ENCODE data around the gene SESTD1.

The SESTD1 gene

DNA sequence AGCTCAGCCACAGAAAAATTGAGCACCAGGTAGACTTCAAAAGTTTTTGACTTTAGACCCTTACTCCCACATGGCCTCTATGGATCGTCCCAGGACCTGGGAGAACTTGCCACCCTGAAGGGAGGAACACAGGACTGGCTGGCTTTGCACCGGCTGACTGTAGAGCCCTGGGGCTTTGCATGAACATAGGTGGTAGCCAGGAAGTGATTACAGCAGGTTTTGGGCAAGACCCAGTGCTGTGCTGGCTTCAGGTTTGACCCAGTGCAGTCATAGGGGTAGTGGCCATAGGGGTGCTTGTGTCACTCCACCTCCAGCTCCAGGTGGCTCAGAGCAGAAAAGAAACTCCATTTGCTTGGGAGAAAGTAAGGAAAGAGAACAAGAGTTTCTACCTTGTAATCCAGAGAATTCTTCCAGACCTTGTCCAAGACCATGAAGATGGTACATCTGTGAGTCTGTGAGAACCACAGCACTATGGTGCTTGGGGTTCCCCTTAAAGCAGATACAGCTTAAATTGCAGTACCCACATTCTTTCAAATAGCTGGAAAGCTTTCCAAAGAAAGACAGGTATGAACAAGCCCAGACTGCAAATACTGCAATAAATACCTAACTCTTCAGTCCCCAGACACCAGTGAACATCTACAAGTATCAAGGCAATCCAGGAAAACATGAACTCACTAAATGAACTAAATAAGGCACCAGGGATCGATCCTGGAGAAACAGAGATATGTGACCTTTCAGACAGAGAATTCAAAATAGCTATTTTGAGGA, 13.0 kb upstream of the SESTD1 start:
- Histone ChIP-seq H3K4me2 (ENCODE audit: low read length, poor library complexity, severe bottlenecking) (no peak overlapping the region), H2BK120ac (ENCODE audit: low read depth, low read length) (no peak overlapping the region), H3K9ac (ENCODE audit: low read length) (no peak overlapping the region), H2BK5ac (ENCODE audit: low read depth, low read length, poor library complexity, severe bottlenecking) (no peak overlapping the region), H3K27me3 (ENCODE audit: control insufficient read depth in 1 of 2, insufficient read depth in 1 of 2, low read length in 2 of 2) (no peaks in the 10 kb centered on the region), H2BK12ac (ENCODE audit: low read length in 2 of 2) (no peak overlapping the region), H3K9me3 (ENCODE audit: control insufficient read depth, low read length) (no peaks in the 10 kb centered on the region), H3K79me1 (replicated peaks; ENCODE audit: low read length, poor library complexity, severe bottlenecking) (no peaks in the 10 kb centered on the region), H3K4me1 (ENCODE audit: control insufficient read depth, insufficient read depth, low read depth, low read length) (no peaks in the 10 kb centered on the region), H3K4me3 (ENCODE audit: insufficient read depth in 1 of 2, low read depth in 1 of 2, low read length in 2 of 2) (no peak overlapping the region), H2BK15ac (ENCODE audit: low read depth, poor library complexity, severe bottlenecking) (no peak overlapping the region), H2AK5ac (ENCODE audit: low read length, severe bottlenecking) (no peak overlapping the region), H3K27ac (ENCODE audit: low read length, poor library complexity, severe bottlenecking) (no peak overlapping the region), H4K91ac (ENCODE audit: low read length) (no peak overlapping the region), H2AFZ (ENCODE audit: low read depth, low read length) (no peak overlapping the region), H3K14ac (ENCODE audit: low read length in 2 of 2) (no peak overlapping the region), H4K8ac (ENCODE audit: low read length) (no peak overlapping the region), H3K36me3 (ENCODE audit: control insufficient read depth in 1 of 2, insufficient read depth in 2 of 2, low read depth in 1 of 2, low read length in 2 of 2) (no peaks in the 10 kb centered on the region), H3K23ac (ENCODE audit: low read length in 2 of 2) (no peak overlapping the region), H3K18ac (ENCODE audit: low read depth in 1 of 2, low read length in 2 of 2) (no peak overlapping the region), H3K4ac (ENCODE audit: low read depth in 1 of 2, low read length in 2 of 2) (no peak overlapping the region)
- no peak for DNase-seq
- 91% methylated on average over 3 of the region's 3 CpGs for WGBS

GRCh38 chr2:179275253-179276012, 10.8 kb upstream of the SESTD1 start:
- H3K27me3 ChIP-seq (ENCODE audit: control insufficient read depth in 1 of 2, insufficient read depth in 1 of 2, low read length in 2 of 2): no peaks in the 10 kb centered on the region
- H3K9me3 ChIP-seq (ENCODE audit: control insufficient read depth, low read length): no peaks in the 10 kb centered on the region
- no peak overlapping the region for H2AFZ ChIP-seq (ENCODE audit: low read depth, low read length)
- H2AK5ac ChIP-seq (ENCODE audit: low read length, severe bottlenecking): no peak overlapping the region
- no peaks in the 10 kb centered on the region for H3K36me3 ChIP-seq (ENCODE audit: control insufficient read depth in 1 of 2, insufficient read depth in 2 of 2, low read depth in 1 of 2, low read length in 2 of 2)
- no peak overlapping the region for H3K23ac ChIP-seq (ENCODE audit: low read length in 2 of 2)
- H3K18ac ChIP-seq (ENCODE audit: low read depth in 1 of 2, low read length in 2 of 2): peak overlapping the region in 1 of 2 experiments; percentile 24
- H3K14ac ChIP-seq (ENCODE audit: low read length in 2 of 2): no peak overlapping the region
- H2BK12ac ChIP-seq (ENCODE audit: low read length in 2 of 2): no peak overlapping the region
- H2BK120ac ChIP-seq (ENCODE audit: low read depth, low read length): no peak overlapping the region
- peak; percentile 83 for DNase-seq
- no peak overlapping the region for H3K27ac ChIP-seq (ENCODE audit: low read length, poor library complexity, severe bottlenecking)
- no peak overlapping the region for H3K4me2 ChIP-seq (ENCODE audit: low read length, poor library complexity, severe bottlenecking)
- no peak overlapping the region for H2BK15ac ChIP-seq (ENCODE audit: low read depth, poor library complexity, severe bottlenecking)
- WGBS: 78% methylated on average over 4 of the region's 4 CpGs
- H3K9ac ChIP-seq (ENCODE audit: low read length): no peak overlapping the region
- H4K91ac ChIP-seq (ENCODE audit: low read length): no peak overlapping the region
- no peaks in the 10 kb centered on the region for H3K4me1 ChIP-seq (ENCODE audit: control insufficient read depth, insufficient read depth, low read depth, low read length)
- no peak overlapping the region for H3K4me3 ChIP-seq (ENCODE audit: insufficient read depth in 1 of 2, low read depth in 1 of 2, low read length in 2 of 2)
- H3K79me1 ChIP-seq (replicated peaks; ENCODE audit: low read length, poor library complexity, severe bottlenecking): no peaks in the 10 kb centered on the region
- no peak overlapping the region for H2BK5ac ChIP-seq (ENCODE audit: low read depth, low read length, poor library complexity, severe bottlenecking)
- H3K4ac ChIP-seq (ENCODE audit: low read depth in 1 of 2, low read length in 2 of 2): no peak overlapping the region
- H4K8ac ChIP-seq (ENCODE audit: low read length): no peak overlapping the region

DNA sequence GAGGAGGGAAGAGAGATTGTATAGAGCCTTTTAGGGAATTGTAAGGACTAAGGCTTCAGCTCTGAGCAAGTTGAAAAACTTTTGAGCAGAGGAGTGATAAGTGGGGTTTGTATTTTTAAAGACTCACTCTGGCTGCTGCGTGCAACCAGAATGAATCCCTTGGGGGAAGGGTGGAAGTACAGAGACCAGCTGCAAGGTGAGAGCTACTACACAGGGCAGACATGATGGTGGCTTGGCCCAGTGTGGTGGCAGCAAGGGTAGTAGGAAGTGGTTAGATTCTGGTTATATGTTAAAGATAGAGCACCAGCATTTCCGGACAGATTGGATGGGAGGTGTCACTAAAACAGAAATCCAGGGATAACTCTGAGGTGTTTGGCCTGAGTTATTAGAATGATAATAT, 10.1 kb upstream of the SESTD1 start:
- H2BK15ac ChIP-seq (ENCODE audit: low read depth, poor library complexity, severe bottlenecking): no peak overlapping the region
- peak; percentile 29 for DNase-seq
- H3K79me1 ChIP-seq (replicated peaks; ENCODE audit: low read length, poor library complexity, severe bottlenecking): no peaks in the 10 kb centered on the region
- no peak overlapping the region for H2BK5ac ChIP-seq (ENCODE audit: low read depth, low read length, poor library complexity, severe bottlenecking)
- H3K36me3 ChIP-seq (ENCODE audit: control insufficient read depth in 1 of 2, insufficient read depth in 2 of 2, low read depth in 1 of 2, low read length in 2 of 2): no peaks in the 10 kb centered on the region
- no peak overlapping the region for H2AK5ac ChIP-seq (ENCODE audit: low read length, severe bottlenecking)
- H3K9me3 ChIP-seq (ENCODE audit: control insufficient read depth, low read length): no peaks in the 10 kb centered on the region
- H2BK12ac ChIP-seq (ENCODE audit: low read length in 2 of 2): peak overlapping the region; percentile 69 to 90
- no peak overlapping the region for H3K4me3 ChIP-seq (ENCODE audit: insufficient read depth in 1 of 2, low read depth in 1 of 2, low read length in 2 of 2)
- H3K14ac ChIP-seq (ENCODE audit: low read length in 2 of 2): no peak overlapping the region
- no peak overlapping the region for H2AFZ ChIP-seq (ENCODE audit: low read depth, low read length)
- no peak overlapping the region for H2BK120ac ChIP-seq (ENCODE audit: low read depth, low read length)
- H4K8ac ChIP-seq (ENCODE audit: low read length): no peak overlapping the region
- WGBS: 70% methylated on average over 2 of the region's 2 CpGs
- peak overlapping the region in 1 of 2 experiments; percentile 4 for H3K18ac ChIP-seq (ENCODE audit: low read depth in 1 of 2, low read length in 2 of 2)
- no peak overlapping the region for H3K9ac ChIP-seq (ENCODE audit: low read length)
- H3K4me2 ChIP-seq (ENCODE audit: low read length, poor library complexity, severe bottlenecking): no peak overlapping the region
- H3K23ac ChIP-seq (ENCODE audit: low read length in 2 of 2): no peak overlapping the region
- H3K27me3 ChIP-seq (ENCODE audit: control insufficient read depth in 1 of 2, insufficient read depth in 1 of 2, low read length in 2 of 2): no peaks in the 10 kb centered on the region
- H3K27ac ChIP-seq (ENCODE audit: low read length, poor library complexity, severe bottlenecking): no peak overlapping the region
- H4K91ac ChIP-seq (ENCODE audit: low read length): no peak overlapping the region
- H3K4me1 ChIP-seq (ENCODE audit: control insufficient read depth, insufficient read depth, low read depth, low read length): no peaks in the 10 kb centered on the region
- no peak overlapping the region for H3K4ac ChIP-seq (ENCODE audit: low read depth in 1 of 2, low read length in 2 of 2)

- H3K4ac ChIP-seq (ENCODE audit: low read depth in 1 of 2, low read length in 2 of 2): no peak overlapping the region
- H4K91ac ChIP-seq (ENCODE audit: low read length): no peak overlapping the region
- H3K27ac ChIP-seq (ENCODE audit: low read length, poor library complexity, severe bottlenecking): no peak overlapping the region
- peak overlapping the region; percentile 81 for H3K9ac ChIP-seq (ENCODE audit: low read length)
- DNase-seq: no peak
- no peak overlapping the region for H3K14ac ChIP-seq (ENCODE audit: low read length in 2 of 2)
- H3K23ac ChIP-seq (ENCODE audit: low read length in 2 of 2): no peak overlapping the region
- H2BK12ac ChIP-seq (ENCODE audit: low read length in 2 of 2): no peak overlapping the region
- H2AK5ac ChIP-seq (ENCODE audit: low read length, severe bottlenecking): no peak overlapping the region
- H2AFZ ChIP-seq (ENCODE audit: low read depth, low read length): no peak overlapping the region
- no peaks in the 10 kb centered on the region for H3K36me3 ChIP-seq (ENCODE audit: control insufficient read depth in 1 of 2, insufficient read depth in 2 of 2, low read depth in 1 of 2, low read length in 2 of 2)
- H3K79me1 ChIP-seq (replicated peaks; ENCODE audit: low read length, poor library complexity, severe bottlenecking): no peaks in the 10 kb centered on the region
- H3K9me3 ChIP-seq (ENCODE audit: control insufficient read depth, low read length): no peaks in the 10 kb centered on the region
- no peak overlapping the region for H2BK120ac ChIP-seq (ENCODE audit: low read depth, low read length)
- no peak overlapping the region for H3K4me2 ChIP-seq (ENCODE audit: low read length, poor library complexity, severe bottlenecking)
- no peak overlapping the region for H3K18ac ChIP-seq (ENCODE audit: low read depth in 1 of 2, low read length in 2 of 2)
- H2BK5ac ChIP-seq (ENCODE audit: low read depth, low read length, poor library complexity, severe bottlenecking): no peak overlapping the region
- no peak overlapping the region for H2BK15ac ChIP-seq (ENCODE audit: low read depth, poor library complexity, severe bottlenecking)
- no peaks in the 10 kb centered on the region for H3K27me3 ChIP-seq (ENCODE audit: control insufficient read depth in 1 of 2, insufficient read depth in 1 of 2, low read length in 2 of 2)
- H3K4me3 ChIP-seq (ENCODE audit: insufficient read depth in 1 of 2, low read depth in 1 of 2, low read length in 2 of 2): peak overlapping the region in 1 of 2 experiments; percentile 65
- 94% methylated on average over 4 of the region's 6 CpGs for WGBS
- no peak overlapping the region for H4K8ac ChIP-seq (ENCODE audit: low read length)
- H3K4me1 ChIP-seq (ENCODE audit: control insufficient read depth, insufficient read depth, low read depth, low read length): no peaks in the 10 kb centered on the region
These were observed 8.9 kb upstream of the SESTD1 start for GRCh38 chr2:179273461-179273962.
